ENCODE results near the gene GRWD1.
"Not testable (repeated sequence)": the region's sequence is repeated elsewhere in the genome, so short reads cannot be mapped to it uniquely, and the experiment has no call there.

The GRWD1 gene

DNA sequence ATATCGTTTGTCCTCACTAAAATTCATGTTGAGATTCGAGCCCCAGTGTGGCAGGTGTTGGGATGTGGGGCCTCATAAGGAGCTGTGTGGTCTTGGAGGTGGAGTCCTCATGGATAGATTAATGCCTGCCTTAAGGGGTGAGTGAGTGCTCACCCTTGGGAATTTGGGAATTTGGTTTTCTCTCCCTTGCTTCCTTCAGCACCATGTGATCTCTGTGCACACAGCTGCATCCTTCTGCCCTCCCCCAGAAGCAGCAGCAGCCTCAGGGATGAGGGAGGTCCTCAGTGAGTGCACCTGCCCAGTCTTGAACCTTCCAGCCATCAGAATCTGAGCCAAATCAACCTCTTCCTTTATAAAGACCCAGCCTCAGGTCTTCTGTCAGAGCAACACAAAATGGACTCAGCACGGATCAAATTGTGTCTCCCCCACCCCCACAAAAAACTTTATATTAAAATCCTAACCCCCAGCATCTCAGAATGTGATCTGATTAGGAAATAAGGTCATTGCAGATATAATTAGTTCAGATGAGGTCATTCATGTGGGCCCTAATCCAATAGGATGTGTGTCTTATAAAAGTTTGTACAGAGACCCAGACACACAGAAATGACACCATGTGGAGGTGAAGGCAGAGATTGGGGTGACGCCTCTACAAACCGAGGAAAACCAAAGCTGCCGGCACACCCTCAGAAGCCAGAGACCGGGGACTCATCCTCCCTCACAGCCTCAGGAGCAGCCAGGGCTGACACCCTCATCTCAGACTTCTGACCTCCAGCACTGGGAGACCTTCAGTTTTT lies 36.3 kb downstream of the GRWD1 start:
- Histone ChIP-seq H3K9me3 (no peaks in the 10 kb centered on the region), H3K4me3 (ENCODE audit: low read depth, low read length) (no peak overlapping the region), H3K27me3 (0 out of 2 replicates have a peak, but pooled peaks cover 4% of the 10 kb centered on the region), H3K4me1 (peaks cover 7% of the 10 kb centered on the region), H3K36me3 (peaks cover 12% of the 10 kb centered on the region; the same call in 1 of the 2 replicates)
- DNase-seq: no peak
- TF ChIP-seq, protein P1, sequence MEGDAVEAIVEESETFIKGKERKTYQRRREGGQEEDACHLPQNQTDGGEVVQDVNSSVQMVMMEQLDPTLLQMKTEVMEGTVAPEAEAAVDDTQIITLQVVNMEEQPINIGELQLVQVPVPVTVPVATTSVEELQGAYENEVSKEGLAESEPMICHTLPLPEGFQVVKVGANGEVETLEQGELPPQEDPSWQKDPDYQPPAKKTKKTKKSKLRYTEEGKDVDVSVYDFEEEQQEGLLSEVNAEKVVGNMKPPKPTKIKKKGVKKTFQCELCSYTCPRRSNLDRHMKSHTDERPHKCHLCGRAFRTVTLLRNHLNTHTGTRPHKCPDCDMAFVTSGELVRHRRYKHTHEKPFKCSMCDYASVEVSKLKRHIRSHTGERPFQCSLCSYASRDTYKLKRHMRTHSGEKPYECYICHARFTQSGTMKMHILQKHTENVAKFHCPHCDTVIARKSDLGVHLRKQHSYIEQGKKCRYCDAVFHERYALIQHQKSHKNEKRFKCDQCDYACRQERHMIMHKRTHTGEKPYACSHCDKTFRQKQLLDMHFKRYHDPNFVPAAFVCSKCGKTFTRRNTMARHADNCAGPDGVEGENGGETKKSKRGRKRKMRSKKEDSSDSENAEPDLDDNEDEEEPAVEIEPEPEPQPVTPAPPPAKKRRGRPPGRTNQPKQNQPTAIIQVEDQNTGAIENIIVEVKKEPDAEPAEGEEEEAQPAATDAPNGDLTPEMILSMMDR (IDR thresholded peaks at IDR 0.05; ENCODE audit: low read depth, low read length): no peak

DNA sequence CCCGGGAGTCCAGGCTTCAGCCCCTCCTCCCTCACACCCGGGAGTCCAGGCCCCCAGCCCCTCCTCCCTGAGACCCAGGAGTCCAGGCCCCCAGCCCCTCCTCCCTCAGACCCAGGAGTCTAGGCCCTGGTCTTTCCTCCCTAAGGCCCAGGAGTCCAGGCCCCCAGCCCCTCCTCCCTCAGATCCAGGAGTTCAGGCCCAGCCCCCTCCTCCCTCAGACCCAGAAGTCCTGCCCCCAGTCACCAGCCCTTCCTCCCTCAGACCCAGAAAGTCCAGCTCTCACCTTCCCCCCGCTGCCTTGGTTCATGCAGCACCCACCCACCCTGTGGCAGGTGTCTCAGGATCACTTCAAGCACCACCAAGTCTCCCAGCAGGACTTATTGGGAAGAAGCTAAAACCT lies 37.5 kb downstream of the GRWD1 start:
- Histone ChIP-seq H3K9me3 (no peaks in the 10 kb centered on the region), H3K36me3 (peaks cover 7% of the 10 kb centered on the region; the same call in 1 of the 2 replicates), H3K4me3 (ENCODE audit: low read depth, low read length) (no peak overlapping the region), H3K27me3 (0 out of 2 replicates have a peak, but pooled peaks cover 4% of the 10 kb centered on the region), H3K4me1 (peaks cover 7% of the 10 kb centered on the region)
- no peak for DNase-seq
- TF ChIP-seq, protein P1 (IDR thresholded peaks at IDR 0.05; ENCODE audit: low read depth, low read length): no peak

DNA sequence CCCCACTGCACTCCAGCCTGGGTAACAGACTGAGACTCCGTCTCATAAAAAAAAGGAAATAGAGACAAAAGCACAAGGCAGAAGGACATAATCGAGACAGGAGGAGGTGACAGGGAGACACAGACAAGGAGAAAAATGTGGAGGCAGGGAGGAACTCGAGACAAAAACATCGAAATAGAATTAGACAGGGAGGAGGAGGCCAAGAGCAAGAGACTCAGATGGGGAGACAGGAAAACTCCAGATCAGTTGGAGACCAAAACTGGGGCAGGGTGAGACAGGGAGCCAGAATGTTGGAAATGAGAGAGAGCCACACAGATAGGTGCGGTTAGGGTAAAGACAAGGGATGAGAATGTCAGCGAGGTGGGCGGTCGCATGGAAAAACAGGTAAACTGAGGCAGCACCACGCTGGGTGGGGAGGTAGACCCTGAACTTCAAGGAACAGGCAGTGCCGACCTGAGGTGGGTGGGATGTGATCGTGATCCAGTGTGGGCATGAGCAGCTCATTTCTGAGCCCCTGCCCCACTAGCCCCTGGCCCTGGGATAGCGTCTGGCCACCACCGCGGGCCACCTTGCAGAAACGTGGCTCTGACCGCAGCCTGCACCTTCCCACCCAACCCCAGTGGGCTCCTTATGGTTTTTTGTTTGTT lies 38.6 kb downstream of the GRWD1 start:
- H3K4me3 ChIP-seq (ENCODE audit: low read depth, low read length): no peak overlapping the region
- 0 out of 2 replicates have a peak, but pooled peaks cover 4% of the 10 kb centered on the region for H3K27me3 ChIP-seq
- H3K9me3 ChIP-seq: no peaks in the 10 kb centered on the region
- no peak for DNase-seq
- H3K4me1 ChIP-seq: peaks cover 7% of the 10 kb centered on the region
- TF ChIP-seq, protein P1 (IDR thresholded peaks at IDR 0.05; ENCODE audit: low read depth, low read length): no peak
- 0 out of 2 replicates have a peak, but pooled peaks cover 3% of the 10 kb centered on the region for H3K36me3 ChIP-seq

DNA sequence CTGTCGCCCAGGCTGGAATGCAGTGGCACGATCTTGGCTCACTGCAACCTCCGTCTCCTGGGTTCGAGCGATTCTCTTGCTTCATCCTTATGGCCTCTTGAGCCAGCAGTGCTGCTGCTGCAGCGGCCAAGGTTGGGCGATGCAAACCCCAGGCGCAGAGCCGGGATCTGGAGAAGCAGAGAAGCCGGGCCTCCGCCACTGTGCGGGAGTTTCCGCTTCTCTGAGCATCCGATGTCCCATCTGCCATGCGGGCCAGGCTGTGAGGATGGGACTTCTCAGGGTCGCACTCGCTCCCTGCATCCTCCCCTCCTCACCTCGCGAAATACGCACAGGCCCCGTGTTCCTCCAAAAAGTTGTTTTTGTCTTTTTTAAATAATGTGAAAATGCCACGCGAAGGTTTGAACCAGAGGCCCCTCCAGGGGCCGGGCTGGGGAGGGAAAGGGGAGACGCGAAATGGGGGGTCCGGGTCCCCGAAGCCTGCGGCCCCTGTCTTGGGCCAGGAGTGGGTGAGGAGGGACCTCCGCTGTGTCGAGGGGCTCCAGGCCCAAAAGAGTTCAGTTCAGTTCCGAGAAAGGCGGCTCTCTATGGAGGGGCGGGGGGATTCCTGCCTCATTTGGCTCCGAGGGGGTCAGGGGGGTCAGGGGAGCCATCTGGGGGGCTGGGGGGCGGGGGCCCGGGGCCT lies 39.3 kb downstream of the GRWD1 start:
- Histone ChIP-seq H3K9me3 (no peaks in the 10 kb centered on the region), H3K27me3 (peaks cover 4% of the 10 kb centered on the region; the same call in 1 of the 2 replicates), H3K4me3 (ENCODE audit: low read depth, low read length) (no peak overlapping the region), H3K4me1 (peaks cover 7% of the 10 kb centered on the region), H3K36me3 (no peaks in the 10 kb centered on the region)
- peak; percentile 28 for DNase-seq
- TF ChIP-seq, protein P1 (IDR thresholded peaks at IDR 0.05; ENCODE audit: low read depth, low read length): no peak

DNA sequence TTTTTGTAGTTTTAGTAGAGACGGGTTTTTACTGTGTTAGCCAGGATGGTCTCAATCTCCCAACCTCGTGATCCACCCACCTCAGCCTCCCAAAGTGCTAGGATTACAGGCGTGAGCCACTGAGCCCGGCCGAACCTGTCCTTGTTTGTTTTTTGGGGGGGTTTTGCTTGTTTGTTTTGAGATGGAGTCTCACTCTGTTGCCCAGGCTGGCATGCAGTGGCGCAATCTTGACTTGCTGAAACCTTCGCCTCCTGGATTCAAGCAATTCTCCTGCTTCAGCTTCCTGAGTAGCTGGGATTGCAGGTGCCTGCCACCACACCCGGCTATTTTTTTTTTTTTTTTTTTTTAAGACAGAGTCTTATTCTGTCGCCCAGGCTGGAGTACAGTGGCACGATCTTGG lies 40.9 kb downstream of the GRWD1 start:
- not testable (repeated sequence) for H3K4me3 ChIP-seq (ENCODE audit: low read depth, low read length); H3K4me1 ChIP-seq; H3K9me3 ChIP-seq; H3K36me3 ChIP-seq; DNase-seq; H3K27me3 ChIP-seq

DNA sequence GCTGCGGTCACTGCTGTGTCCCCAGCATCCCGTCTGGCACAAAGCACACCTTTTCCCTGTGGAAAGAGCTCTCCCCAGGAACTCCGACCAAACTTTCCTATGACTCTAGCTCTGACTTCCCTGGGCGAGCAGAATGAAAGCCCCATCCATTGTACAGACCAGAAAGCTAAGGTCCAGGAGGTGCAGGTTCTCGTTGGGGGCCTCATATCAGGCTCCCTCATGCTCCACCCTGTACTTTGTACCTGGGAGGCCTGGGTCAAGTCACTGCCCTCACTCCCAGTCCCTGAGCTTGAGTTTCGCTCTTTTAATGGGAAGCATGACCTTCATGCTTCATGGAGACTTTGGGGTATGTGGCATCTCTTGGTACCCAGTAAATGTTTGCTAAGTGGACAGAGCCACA lies 41.8 kb downstream of the GRWD1 start:
- TF ChIP-seq, protein P1 (IDR thresholded peaks at IDR 0.05; ENCODE audit: low read depth, low read length): no peak
- no peaks in the 10 kb centered on the region for H3K36me3 ChIP-seq
- DNase-seq: no peak
- H3K4me1 ChIP-seq: 0 out of 2 replicates have a peak, but pooled peaks cover 2% of the 10 kb centered on the region
- H3K4me3 ChIP-seq (ENCODE audit: low read depth, low read length): no peak overlapping the region
- H3K27me3 ChIP-seq: peaks cover 6% of the 10 kb centered on the region; the same call in 1 of the 2 replicates
- no peaks in the 10 kb centered on the region for H3K9me3 ChIP-seq

Data from BE2C (cell line).